GM18861 (cell line): ENCODE data around the gene HLA-DOA.

Source experiments
- ATAC-seq: cut with Tn5 transposase; IDR thresholded peaks from one replicate; pipeline ENCODE4 v1.9.1; 2021; ENCODE audit not compliant: unreplicated experiment

The HLA-DOA gene

GRCh38 chr6:32967151-32968091 is 42.0 kb downstream of the HLA-DOA start:
- ATAC-seq: no peak

GRCh38 chr6:32964776-32965175 is 44.6 kb downstream of the HLA-DOA start:
- no peak for ATAC-seq

GRCh38 chr6:32963866-32964265 is 45.5 kb downstream of the HLA-DOA start:
- ATAC-seq: no peak

- ATAC-seq: no peak
These were observed 47.1 kb downstream of the HLA-DOA start for GRCh38 chr6:32962213-32962826.

GRCh38 chr6:32960563-32960962 is 48.8 kb downstream of the HLA-DOA start:
- ATAC-seq: no peak

GRCh38 chr6:32956176-32956575 is 53.2 kb downstream of the HLA-DOA start:
- ATAC-seq: no peak

- no peak for ATAC-seq
These were observed 54.2 kb downstream of the HLA-DOA start for GRCh38 chr6:32954986-32955802.

- ATAC-seq: no peak
These were observed 55.1 kb downstream of the HLA-DOA start for GRCh38 chr6:32954267-32954666.
